ENCODE data around the gene ZNF610.
"Not testable (repeated sequence)": the region's sequence is repeated elsewhere in the genome, so short reads cannot be mapped to it uniquely, and the experiment has no call there.

ZNF610 gene

GRCh38 chr19:52336117-52336790, at the start of gene ZNF610:
ZNF610 (plus strand) TSS chr19:52336243; CDS start chr19:52349173, 12,930 bp downstream.
- peak; percentile 14 to 34 for DNase-seq

GRCh38 chr19:52286256-52286655, 49.8 kb upstream of the ZNF610 start:
- DNase-seq, result no peak

- DNase-seq, result no peak
These were observed 44.3 kb upstream of the ZNF610 start for GRCh38 chr19:52291781-52292180.

GRCh38 chr19:52292946-52293345, 43.1 kb upstream of the ZNF610 start:
- DNase-seq, result not testable (repeated sequence)

- DNase-seq, result no peak
These were observed 39.7 kb upstream of the ZNF610 start for GRCh38 chr19:52296400-52296772.

GRCh38 chr19:52296773-52297600, 39.1 kb upstream of the ZNF610 start, which contains the start of gene ZNF480:
ZNF480 (plus strand) TSS chr19:52297169; CDS start chr19:52300413, 3,244 bp downstream.
- peak; percentile 68 to 77 for DNase-seq

GRCh38 chr19:52297601-52298364, 38.3 kb upstream of the ZNF610 start:
- DNase-seq, result no peak

- no peak for DNase-seq
These were observed 28.8 kb upstream of the ZNF610 start for GRCh38 chr19:52307275-52307674.

GRCh38 chr19:52322429-52322828, 13.6 kb upstream of the ZNF610 start:
- no peak for DNase-seq

- DNase-seq, result no peak
These were observed 4.3 kb upstream of the ZNF610 start for GRCh38 chr19:52331757-52332156.

- no peak for DNase-seq
These were observed 301 bp upstream of the ZNF610 start for GRCh38 chr19:52335768-52336116.

- DNase-seq, result no peak
These were observed 843 bp downstream of the ZNF610 start for GRCh38 chr19:52336791-52337381.

- not testable (repeated sequence) for DNase-seq
These were observed 3.0 kb downstream of the ZNF610 start for GRCh38 chr19:52339022-52339421.

- peak in 1 of 2 experiments; percentile 31 for DNase-seq
These were observed 7.5 kb downstream of the ZNF610 start for GRCh38 chr19:52343548-52343947.

- no peak for DNase-seq
These were observed 9.1 kb downstream of the ZNF610 start for GRCh38 chr19:52345162-52345561.

GRCh38 chr19:52351512-52351911, 15.5 kb downstream of the ZNF610 start:
- DNase-seq, result no peak

GRCh38 chr19:52366414-52366824, 30.4 kb downstream of the ZNF610 start:
- DNase-seq, result no peak

GRCh38 chr19:52369559-52370340, 33.7 kb downstream of the ZNF610 start, which contains the start of gene ZNF880:
ZNF880 (plus strand) TSS chr19:52369923; CDS start chr19:52369966, 43 bp downstream.
- peak; percentile 81 to 85 for DNase-seq

- DNase-seq, result no peak
These were observed 34.3 kb downstream of the ZNF610 start for GRCh38 chr19:52370341-52370710.

- no peak for DNase-seq
These were observed 55.1 kb downstream of the ZNF610 start for GRCh38 chr19:52391135-52391534.

- DNase-seq, result peak; percentile 31 to 53
These were observed 61.5 kb downstream of the ZNF610 start, which contains the start of gene ZNF528 for GRCh38 chr19:52397310-52398080. ZNF528 (plus strand) TSS chr19:52397849; CDS start chr19:52402014, 4,165 bp downstream.

Measured in NCI-H2081 (cell line).